Thyroid gland (tissue), 4 donors: Measurements from ENCODE around the gene PLAGL2.

Source experiments
- CTCF ChIP-seq, 6 experiments: fragments of 200-600 bp in 3 of 6; fragments of 450-650 bp in 3 of 6; sonication (generic) in 3 of 6; IDR thresholded peaks; one replicate each; pipeline ENCODE4 v1.5.1; 2016 to 2019; ENCODE audit warnings: antibody characterized with exemption in 6 of 6, mild to moderate bottlenecking in 2 of 6, inconsistent platforms in 1 of 6, moderate library complexity in 1 of 6
- POLR2A ChIP-seq, 2 donors: fragments of 450-650 bp; IDR thresholded peaks; one replicate each; pipeline ENCODE4 v1.6.1; 2017; ENCODE audit warnings: antibody characterized with exemption in 2 of 2, mild to moderate bottlenecking in 2 of 2, moderate library complexity in 1 of 2

GRCh38 chr20:32251470-32251869, 43.9 kb upstream of the PLAGL2 start:
- TF ChIP-seq CTCF (IDR thresholded peaks at IDR 0.05), result no peak
- TF ChIP-seq POLR2A (IDR thresholded peaks at IDR 0.05), result no peak
